ENCODE measurements around the gene POLR3B.

POLR3B gene

DNA sequence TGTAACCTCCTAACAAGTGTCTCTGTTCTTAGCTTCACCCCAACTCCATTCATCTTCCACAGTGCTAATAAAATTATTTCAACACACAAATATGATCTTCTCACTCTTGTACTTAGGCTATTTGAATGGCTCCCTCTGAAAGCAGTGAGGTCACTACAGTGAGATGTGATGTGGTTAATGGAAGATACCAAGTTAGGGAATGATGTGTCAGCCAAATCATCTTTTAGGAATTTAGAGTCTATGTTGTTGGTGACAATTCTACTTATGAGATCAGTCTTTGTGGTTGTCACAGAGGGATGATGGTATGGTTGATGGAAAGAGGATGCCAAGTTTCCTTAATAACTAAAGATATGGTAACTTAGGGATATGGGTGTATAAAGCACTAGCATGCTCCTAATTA lies 57.6 kb downstream of the POLR3B start:
- Mint-ChIP-seq H3K36me3 (peaks cover 37 to 65% of the 10 kb centered on the region in 2 donors), H3K9me3 (no peaks in the 10 kb centered on the region)
- ATAC-seq (replicated peaks), result no peak

GRCh38 chr12:106416273-106416672 lies 58.7 kb downstream of the POLR3B start:
- no peaks in the 10 kb centered on the region for H3K4me1 Mint-ChIP-seq
- H3K27me3 Mint-ChIP-seq, result no peaks in the 10 kb centered on the region
- H3K27ac Mint-ChIP-seq, result no peak overlapping the region
- DNase-seq (no peak), ATAC-seq (replicated peaks) (no peak)
- peaks cover 43 to 66% of the 10 kb centered on the region in 2 donors for H3K36me3 Mint-ChIP-seq
- H3K4me3 Mint-ChIP-seq, result no peak overlapping the region
- no peaks in the 10 kb centered on the region for H3K9me3 Mint-ChIP-seq

More for the DNA sequence above, 57.6 kb downstream of the POLR3B start:
- Mint-ChIP-seq H3K27me3 (no peaks in the 10 kb centered on the region), H3K4me3 (no peak overlapping the region), H3K27ac (no peak overlapping the region), H3K4me1 (no peaks in the 10 kb centered on the region)
- DNase-seq, result no peak

- no peak overlapping the region for H3K27ac Mint-ChIP-seq
- H3K4me3 Mint-ChIP-seq, result no peak overlapping the region
- H3K4me1 Mint-ChIP-seq, result no peaks in the 10 kb centered on the region
- no peaks in the 10 kb centered on the region for H3K9me3 Mint-ChIP-seq
- H3K36me3 Mint-ChIP-seq, result peaks cover 46 to 60% of the 10 kb centered on the region in 2 donors
- ATAC-seq (replicated peaks), result no peak
- no peak for DNase-seq
- no peaks in the 10 kb centered on the region for H3K27me3 Mint-ChIP-seq
Observed at GRCh38 chr12:106417926-106418910, 60.7 kb downstream of the POLR3B start.

GRCh38 chr12:106418970-106419369 lies 61.4 kb downstream of the POLR3B start:
- ATAC-seq (replicated peaks) (no peak), DNase-seq (no peak)
- peaks cover 45 to 59% of the 10 kb centered on the region in 2 donors for H3K36me3 Mint-ChIP-seq
- no peaks in the 10 kb centered on the region for H3K4me1 Mint-ChIP-seq
- no peak overlapping the region for H3K27ac Mint-ChIP-seq
- H3K9me3 Mint-ChIP-seq, result no peaks in the 10 kb centered on the region
- H3K4me3 Mint-ChIP-seq, result no peak overlapping the region
- H3K27me3 Mint-ChIP-seq, result no peaks in the 10 kb centered on the region

GRCh38 chr12:106423291-106423690 lies 65.7 kb downstream of the POLR3B start:
- no peaks in the 10 kb centered on the region for H3K27me3 Mint-ChIP-seq
- no peak overlapping the region for H3K4me3 Mint-ChIP-seq
- H3K9me3 Mint-ChIP-seq, result no peaks in the 10 kb centered on the region
- H3K36me3 Mint-ChIP-seq, result peaks cover 28 to 43% of the 10 kb centered on the region in 2 donors
- H3K27ac Mint-ChIP-seq, result no peak overlapping the region
- DNase-seq (no peak), ATAC-seq (replicated peaks) (no peak)
- no peaks in the 10 kb centered on the region for H3K4me1 Mint-ChIP-seq

DNA sequence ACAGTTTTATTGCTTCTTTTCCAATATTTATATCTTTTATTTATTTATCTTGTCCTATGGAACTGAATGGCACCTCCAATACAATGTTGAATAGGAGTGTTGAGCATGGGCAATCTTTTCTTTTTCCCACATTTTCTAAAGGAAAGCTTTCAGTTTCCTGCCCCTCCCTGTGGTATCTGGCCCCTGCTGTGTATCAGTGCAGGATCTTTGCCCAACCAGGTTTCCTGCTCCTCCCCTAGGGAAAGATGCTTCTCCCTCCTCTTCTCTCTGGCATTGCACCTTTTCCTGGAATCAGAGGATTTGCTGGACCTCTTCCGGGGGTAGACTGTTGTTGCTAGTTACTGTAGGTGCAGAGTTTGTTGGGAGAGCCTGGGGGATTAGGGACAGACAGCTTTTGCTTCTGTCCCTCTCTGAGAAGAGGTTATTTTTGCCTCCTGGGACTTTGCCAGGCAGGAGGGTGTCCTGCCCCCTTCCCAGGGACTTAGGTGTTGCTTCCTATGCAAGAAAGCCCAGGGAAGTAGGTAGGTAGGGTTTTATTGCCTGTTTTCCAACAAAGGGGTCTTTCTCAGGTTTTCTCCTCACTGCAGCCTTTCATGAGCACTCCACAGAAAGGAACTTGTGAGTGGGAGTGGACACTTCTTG lies 67.6 kb downstream of the POLR3B start:
- Mint-ChIP-seq H3K4me3 (no peak overlapping the region), H3K9me3 (no peaks in the 10 kb centered on the region), H3K4me1 (no peaks in the 10 kb centered on the region), H3K27ac (no peak overlapping the region), H3K36me3 (peaks cover 31 to 46% of the 10 kb centered on the region in 2 donors), H3K27me3 (no peaks in the 10 kb centered on the region)
- DNase-seq, result no peak
- ATAC-seq (replicated peaks), result no peak

DNA sequence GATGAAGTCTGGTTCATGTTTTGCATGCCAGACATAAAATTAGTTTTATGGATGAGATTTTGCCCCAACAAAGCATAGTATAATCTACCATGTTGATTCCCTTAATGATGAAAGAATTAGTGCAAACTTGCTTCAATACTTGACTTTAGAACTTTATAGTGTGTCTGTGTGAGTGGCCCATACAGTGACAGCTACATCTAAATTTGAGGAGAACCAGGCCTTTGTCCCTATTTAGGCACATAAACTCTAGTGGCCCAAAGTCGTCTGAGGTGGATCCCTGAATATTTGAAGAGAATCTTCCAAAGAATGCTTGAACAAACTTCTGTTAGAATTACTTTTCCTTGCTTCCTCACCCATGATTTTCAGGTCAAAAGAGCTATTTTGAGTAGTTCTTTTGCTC lies 70.4 kb downstream of the POLR3B start:
- no peak for ATAC-seq (replicated peaks)
- Mint-ChIP-seq H3K4me1 (no peaks in the 10 kb centered on the region), H3K27me3 (no peaks in the 10 kb centered on the region), H3K9me3 (no peaks in the 10 kb centered on the region), H3K27ac (no peak overlapping the region), H3K36me3 (peaks cover 24 to 40% of the 10 kb centered on the region in 2 donors), H3K4me3 (no peak overlapping the region)
- no peak for DNase-seq

DNA sequence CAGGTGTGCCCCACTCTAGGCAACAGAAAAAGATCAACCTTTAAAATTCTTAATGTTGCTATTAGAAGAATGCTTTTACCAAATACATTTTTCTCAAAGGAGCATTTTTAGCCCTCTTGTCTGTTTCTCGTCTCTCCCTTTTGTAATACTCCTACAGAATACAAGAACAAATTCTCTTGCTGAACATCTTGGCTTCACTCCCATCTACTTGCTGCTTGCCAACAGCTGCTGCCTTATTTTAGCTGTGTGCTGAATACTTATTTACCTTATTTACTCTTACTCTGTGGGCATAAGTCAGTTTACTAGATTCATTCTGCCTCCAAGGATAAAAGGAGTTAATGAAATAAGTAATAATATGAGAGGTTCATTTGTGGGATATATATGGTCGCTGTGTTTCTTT lies 70.8 kb downstream of the POLR3B start:
- ATAC-seq (replicated peaks) (no peak), DNase-seq (no peak)
- Mint-ChIP-seq H3K9me3 (no peaks in the 10 kb centered on the region), H3K4me3 (no peak overlapping the region), H3K36me3 (peaks cover 20 to 38% of the 10 kb centered on the region in 2 donors), H3K4me1 (no peaks in the 10 kb centered on the region), H3K27ac (no peak overlapping the region), H3K27me3 (no peaks in the 10 kb centered on the region)

- Mint-ChIP-seq H3K9me3 (no peaks in the 10 kb centered on the region), H3K4me3 (no peak overlapping the region), H3K27me3 (no peaks in the 10 kb centered on the region), H3K36me3 (peaks cover 21 to 40% of the 10 kb centered on the region in 2 donors), H3K27ac (no peak overlapping the region), H3K4me1 (no peaks in the 10 kb centered on the region)
- ATAC-seq (replicated peaks) (no peak), DNase-seq (no peak)
Observed at GRCh38 chr12:106429043-106429552, 71.5 kb downstream of the POLR3B start.

GRCh38 chr12:106429636-106430035 lies 72.1 kb downstream of the POLR3B start:
- no peak for ATAC-seq (replicated peaks)
- no peak for DNase-seq
- no peak overlapping the region for H3K27ac Mint-ChIP-seq
- no peak overlapping the region for H3K4me3 Mint-ChIP-seq
- no peaks in the 10 kb centered on the region for H3K9me3 Mint-ChIP-seq
- no peaks in the 10 kb centered on the region for H3K4me1 Mint-ChIP-seq
- peaks cover 21 to 43% of the 10 kb centered on the region in 2 donors for H3K36me3 Mint-ChIP-seq
- H3K27me3 Mint-ChIP-seq, result no peaks in the 10 kb centered on the region

GRCh38 chr12:106431839-106432411 lies 74.4 kb downstream of the POLR3B start:
- Mint-ChIP-seq H3K27ac (no peak overlapping the region), H3K4me3 (no peak overlapping the region), H3K9me3 (no peaks in the 10 kb centered on the region), H3K36me3 (peaks cover 26 to 55% of the 10 kb centered on the region in 2 donors), H3K27me3 (no peaks in the 10 kb centered on the region), H3K4me1 (no peaks in the 10 kb centered on the region)
- no peak for ATAC-seq (replicated peaks)
- no peak for DNase-seq

GRCh38 chr12:106433055-106433454 lies 75.5 kb downstream of the POLR3B start:
- Mint-ChIP-seq H3K4me3 (no peak overlapping the region), H3K4me1 (no peaks in the 10 kb centered on the region), H3K36me3 (peaks cover 36 to 61% of the 10 kb centered on the region in 2 donors), H3K9me3 (peaks cover 0 to 3% of the 10 kb centered on the region in 2 donors), H3K27me3 (no peaks in the 10 kb centered on the region), H3K27ac (no peak overlapping the region)
- no peak for ATAC-seq (replicated peaks)
- DNase-seq, result no peak

- no peak overlapping the region for H3K4me3 Mint-ChIP-seq
- H3K4me1 Mint-ChIP-seq, result no peaks in the 10 kb centered on the region
- H3K36me3 Mint-ChIP-seq, result peaks cover 33 to 55% of the 10 kb centered on the region in 2 donors
- no peak overlapping the region for H3K27ac Mint-ChIP-seq
- ATAC-seq (replicated peaks) (no peak), DNase-seq (no peak)
- H3K9me3 Mint-ChIP-seq, result peaks cover 0 to 3% of the 10 kb centered on the region in 2 donors
- H3K27me3 Mint-ChIP-seq, result no peaks in the 10 kb centered on the region
Observed at GRCh38 chr12:106434526-106434925, 77.0 kb downstream of the POLR3B start.

DNA sequence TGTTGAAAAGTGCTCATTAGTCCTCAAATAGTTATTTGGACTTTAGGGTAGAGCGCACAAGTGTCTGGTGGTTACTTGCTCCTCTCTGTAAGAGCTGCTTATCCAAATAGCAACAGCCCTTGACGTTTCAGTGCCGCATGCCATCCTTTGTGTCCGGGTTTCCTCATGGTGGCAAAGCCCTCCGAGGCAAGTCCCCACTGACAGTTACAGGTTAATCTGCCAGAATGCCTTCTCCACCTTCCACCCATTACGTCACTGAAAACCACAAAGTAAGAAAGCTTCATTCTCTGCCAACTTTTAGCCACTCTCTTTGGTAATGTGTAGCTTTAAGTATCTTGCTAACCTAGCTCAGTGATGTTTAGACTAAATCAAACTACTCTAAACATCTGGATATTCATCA lies 78.6 kb downstream of the POLR3B start:
- H3K4me3 Mint-ChIP-seq, result no peak overlapping the region
- no peaks in the 10 kb centered on the region for H3K27me3 Mint-ChIP-seq
- no peak for ATAC-seq (replicated peaks)
- H3K36me3 Mint-ChIP-seq, result peaks cover 37 to 61% of the 10 kb centered on the region in 2 donors
- peaks cover 0 to 4% of the 10 kb centered on the region in 2 donors for H3K9me3 Mint-ChIP-seq
- DNase-seq, result no peak
- H3K27ac Mint-ChIP-seq, result no peak overlapping the region
- H3K4me1 Mint-ChIP-seq, result no peaks in the 10 kb centered on the region

All from stimulated activated naive B cell treated with anti-CD40 and anti-IgM and Interleukin-4, amounts not matched to agents 10 μg/mL and 1 μg/mL and 100 μg/mL, for 72 hours (primary cell).